ENCODE results near the gene NYAP2. TPM values are rescaled to one million over a fixed set of nuclear protein-coding genes. Genes with fewer than 3 reads are reported as not detected.

Gene NYAP2
- polyA plus RNA-seq, 3 donors: not detected

- Histone ChIP-seq H3K27me3 (ENCODE audit: control insufficient read depth in 2 of 2, insufficient read depth in 2 of 2, low read length in 2 of 2) (no peaks in the 10 kb centered on the region), H3K4me1 (ENCODE audit: control insufficient read depth in 1 of 2, insufficient read depth in 2 of 2, low read length in 2 of 2) (no peaks in the 10 kb centered on the region), H4K20me1 (ENCODE audit: insufficient read depth, low read length) (no peaks in the 10 kb centered on the region), H3K4me3 (replicated peaks in 1 of 3; ENCODE audit: low read depth in 2 of 3, low read length in 3 of 3) (no peak overlapping the region), H3K9ac (ENCODE audit: insufficient read depth, low read length, poor library complexity, severe bottlenecking) (no peak overlapping the region), H3K9me3 (replicated peaks in 1 of 2; ENCODE audit: control insufficient read depth in 1 of 2, insufficient read depth in 1 of 2, low read length in 2 of 2) (no peaks in the 10 kb centered on the region), H3K79me2 (ENCODE audit: insufficient read depth, low read length) (no peaks in the 10 kb centered on the region), H3K36me3 (replicated peaks in 1 of 2; ENCODE audit: control insufficient read depth in 1 of 2, insufficient read depth in 2 of 2, low read length in 2 of 2) (no peaks in the 10 kb centered on the region), H2AFZ (ENCODE audit: insufficient read depth, low read depth, low read length, poor library complexity, severe bottlenecking) (no peak overlapping the region), H3K27ac (ENCODE audit: low read depth in 1 of 2, low read length in 2 of 2) (no peak overlapping the region), H3K4me2 (replicated peaks; ENCODE audit: extremely low read depth, low read length, poor library complexity, severe bottlenecking) (no peak overlapping the region)
- no peak for TF ChIP-seq CTCF (IDR thresholded peaks at IDR 0.05)
- peaks cover 0 to 2% (median 0%) of the 10 kb centered on the region in 3 donors for H3K27me3 Mint-ChIP-seq (ENCODE audit: low read depth in 3 of 3)
- H3K27ac Mint-ChIP-seq: no peak overlapping the region
- no peaks in the 10 kb centered on the region for H3K36me3 Mint-ChIP-seq
- H3K9me3 Mint-ChIP-seq: no peaks in the 10 kb centered on the region
- no peak overlapping the region for H3K4me3 Mint-ChIP-seq
- intact Hi-C loops (cut with micrococcal nuclease): no loop called here
- H3K4me1 Mint-ChIP-seq: no peaks in the 10 kb centered on the region
- no peak for DNase-seq
- WGBS (ENCODE audit: insufficient coverage): no CpG with 5 or more reads among the region's 1 CpG
Observed at GRCh38 chr2:225559072-225559415, 159.5 kb downstream of the NYAP2 start.

GRCh38 chr2:225566798-225567197, 167.3 kb downstream of the NYAP2 start:
- no peaks in the 10 kb centered on the region for H3K4me1 Mint-ChIP-seq
- H3K27me3 Mint-ChIP-seq (ENCODE audit: low read depth in 3 of 3): peaks cover 0 to 1% (median 1%) of the 10 kb centered on the region in 3 donors

More at GRCh38 chr2:225566798-225567197, 167.3 kb downstream of the NYAP2 start:
- TF ChIP-seq CTCF (IDR thresholded peaks at IDR 0.05): no peak
- Histone ChIP-seq H2AFZ (ENCODE audit: insufficient read depth, low read depth, low read length, poor library complexity, severe bottlenecking) (no peak overlapping the region), H3K4me1 (ENCODE audit: control insufficient read depth in 1 of 2, insufficient read depth in 2 of 2, low read length in 2 of 2) (no peaks in the 10 kb centered on the region), H4K20me1 (ENCODE audit: insufficient read depth, low read length) (no peaks in the 10 kb centered on the region), H3K79me2 (ENCODE audit: insufficient read depth, low read length) (no peaks in the 10 kb centered on the region), H3K4me3 (replicated peaks in 1 of 3; ENCODE audit: low read depth in 2 of 3, low read length in 3 of 3) (no peak overlapping the region), H3K4me2 (replicated peaks; ENCODE audit: extremely low read depth, low read length, poor library complexity, severe bottlenecking) (no peak overlapping the region), H3K36me3 (replicated peaks in 1 of 2; ENCODE audit: control insufficient read depth in 1 of 2, insufficient read depth in 2 of 2, low read length in 2 of 2) (no peaks in the 10 kb centered on the region), H3K9ac (ENCODE audit: insufficient read depth, low read length, poor library complexity, severe bottlenecking) (no peak overlapping the region), H3K27me3 (ENCODE audit: control insufficient read depth in 2 of 2, insufficient read depth in 2 of 2, low read length in 2 of 2) (no peaks in the 10 kb centered on the region), H3K27ac (ENCODE audit: low read depth in 1 of 2, low read length in 2 of 2) (no peak overlapping the region), H3K9me3 (replicated peaks in 1 of 2; ENCODE audit: control insufficient read depth in 1 of 2, insufficient read depth in 1 of 2, low read length in 2 of 2) (peaks cover 6 to 9% of the 10 kb centered on the region in 2 donors)
- H3K4me3 Mint-ChIP-seq: no peak overlapping the region
- H3K27ac Mint-ChIP-seq: peak overlapping the region in 1 of 7 donors; percentile 23
- WGBS (ENCODE audit: insufficient coverage): 36% methylated on average over 2 of the region's 4 CpGs
- intact Hi-C loops (cut with micrococcal nuclease): no loop called here
- H3K9me3 Mint-ChIP-seq: peaks cover 0 to 7% (median under 1%) of the 10 kb centered on the region in 7 donors
- peak in 1 of 3 donors; percentile 8 for DNase-seq
- no peaks in the 10 kb centered on the region for H3K36me3 Mint-ChIP-seq
